Subcutaneous abdominal adipose tissue (tissue), 5 donors: ENCODE measurements around the gene MAGEA9B.
"Not testable (repeated sequence)": the region's sequence is repeated elsewhere in the genome, so short reads cannot be mapped to it uniquely, and the experiment has no call there.

ENCODE experiments used
- H3K27ac ChIP-seq: one replicate; pipeline ENCODE4 v1.7.0; 2013; ENCODE audit warnings: low read depth, mild to moderate bottlenecking, inconsistent platforms, low read length, moderate library complexity
- H3K27me3 ChIP-seq, 5 donors: one replicate each; pipeline ENCODE4 v1.7.0; 2013; ENCODE audit warnings: low read length in 5 of 5, inconsistent platforms in 1 of 5; ENCODE audit not compliant: control insufficient read depth in 5 of 5, insufficient read depth in 4 of 5
- H3K36me3 ChIP-seq, 5 donors: one replicate each; pipeline ENCODE4 v1.7.0; 2013; ENCODE audit warnings: low read length in 5 of 5; ENCODE audit not compliant: control insufficient read depth in 5 of 5, insufficient read depth in 5 of 5
- H3K4me1 ChIP-seq, 5 donors: one replicate each; pipeline ENCODE4 v1.7.0; 2013; ENCODE audit warnings: low read length in 5 of 5, mild to moderate bottlenecking in 3 of 5, moderate library complexity in 1 of 5; ENCODE audit not compliant: control insufficient read depth in 5 of 5, insufficient read depth in 5 of 5
- H3K4me3 ChIP-seq, 5 donors: one replicate each; pipeline ENCODE4 v1.7.0; 2013; ENCODE audit warnings: low read length in 5 of 5, low read depth in 1 of 5
- H3K9ac ChIP-seq, 5 donors: one replicate each; pipeline ENCODE4 v1.7.0; 2013; ENCODE audit warnings: low read length in 5 of 5, mild to moderate bottlenecking in 4 of 5, moderate library complexity in 3 of 5
- H3K9me3 ChIP-seq, 5 donors: one replicate each; pipeline ENCODE4 v1.7.0; 2013; ENCODE audit warnings: low read length in 5 of 5; ENCODE audit not compliant: control insufficient read depth in 5 of 5
- donor health status: healthy.
- donor health status: healthy.
- donor health status: healthy.
- donor health status: healthy.
- donor health status: healthy.

The MAGEA9B gene

GRCh38 chrX:149551245-149551938 is 35.9 kb downstream of the MAGEA9B start:
- not testable (repeated sequence) for H3K36me3 ChIP-seq, H3K4me1 ChIP-seq, H3K9me3 ChIP-seq, H3K4me3 ChIP-seq, H3K9ac ChIP-seq, H3K27ac ChIP-seq, H3K27me3 ChIP-seq

GRCh38 chrX:149550454-149550853 is 36.8 kb downstream of the MAGEA9B start:
- not testable (repeated sequence) for H3K4me3 ChIP-seq, H3K27me3 ChIP-seq, H3K4me1 ChIP-seq, H3K9ac ChIP-seq, H3K27ac ChIP-seq, H3K9me3 ChIP-seq, H3K36me3 ChIP-seq

- H3K9ac ChIP-seq, H3K27me3 ChIP-seq, H3K27ac ChIP-seq, H3K4me1 ChIP-seq, H3K4me3 ChIP-seq, H3K9me3 ChIP-seq, H3K36me3 ChIP-seq: not testable (repeated sequence)
These were observed 37.6 kb downstream of the MAGEA9B start, which contains the start of gene HSFX3 for GRCh38 chrX:149549701-149550100. HSFX3 (minus strand) TSS chrX:149549924; CDS start chrX:149549852, 72 bp downstream.

GRCh38 chrX:149547782-149548181 is 39.5 kb downstream of the MAGEA9B start:
- not testable (repeated sequence) for H3K9me3 ChIP-seq, H3K9ac ChIP-seq, H3K4me1 ChIP-seq, H3K27ac ChIP-seq, H3K36me3 ChIP-seq, H3K27me3 ChIP-seq, H3K4me3 ChIP-seq

GRCh38 chrX:149546962-149547361 is 40.3 kb downstream of the MAGEA9B start:
- H3K9me3 ChIP-seq, H3K9ac ChIP-seq, H3K27me3 ChIP-seq, H3K4me3 ChIP-seq, H3K36me3 ChIP-seq, H3K4me1 ChIP-seq, H3K27ac ChIP-seq: not testable (repeated sequence)

- not testable (repeated sequence) for H3K4me3 ChIP-seq, H3K36me3 ChIP-seq, H3K27me3 ChIP-seq, H3K27ac ChIP-seq, H3K9me3 ChIP-seq, H3K9ac ChIP-seq
- H3K4me1 ChIP-seq = peaks cover 3 to 11% (median 6%) of the 10 kb centered on the region in 5 donors
These were observed 41.4 kb downstream of the MAGEA9B start for GRCh38 chrX:149545545-149546543.

GRCh38 chrX:149541521-149542047 is 45.7 kb downstream of the MAGEA9B start:
- Histone ChIP-seq H3K27ac (peak overlapping the region; percentile 77), H3K36me3 (peaks cover 0 to 9% (median 4%) of the 10 kb centered on the region in 5 donors), H3K9ac (peak overlapping the region in 4 of 5 donors; percentile 52 to 77 (median 60)), H3K4me1 (peaks cover 6 to 17% (median 9%) of the 10 kb centered on the region in 5 donors), H3K27me3 (no peaks in the 10 kb centered on the region), H3K9me3 (peaks cover 0 to 4% (median 0%) of the 10 kb centered on the region in 5 donors), H3K4me3 (peak overlapping the region; percentile 48 to 79 (median 69))

- Histone ChIP-seq H3K9me3 (peaks cover 0 to 4% (median 0%) of the 10 kb centered on the region in 5 donors), H3K27ac (peak within 1 kb of the TSS; percentile 77), H3K9ac (peak within 1 kb of the TSS; percentile 52 to 77 (median 56)), H3K27me3 (no peaks in the 10 kb centered on the region), H3K36me3 (peaks cover 0 to 9% (median 4%) of the 10 kb centered on the region in 5 donors), H3K4me3 (peak within 1 kb of the TSS; percentile 67 to 98 (median 70)), H3K4me1 (peaks cover 6 to 17% (median 9%) of the 10 kb centered on the region in 5 donors)
These were observed 46.4 kb downstream of the MAGEA9B start, which contains the start of gene EOLA1 for GRCh38 chrX:149540621-149541520. EOLA1 (plus strand) TSS chrX:149541012; CDS start chrX:149545631, 4,619 bp downstream.

GRCh38 chrX:149540131-149540620 is 47.1 kb downstream of the MAGEA9B start:
- peak overlapping the region; percentile 77 for H3K27ac ChIP-seq
- no peaks in the 10 kb centered on the region for H3K27me3 ChIP-seq
- peak overlapping the region in 3 of 5 donors; percentile 55 to 64 (median 56) for H3K9ac ChIP-seq
- peak overlapping the region; percentile 67 to 98 (median 70) for H3K4me3 ChIP-seq
- peaks cover 6 to 17% (median 9%) of the 10 kb centered on the region in 5 donors for H3K4me1 ChIP-seq
- H3K36me3 ChIP-seq = peaks cover 0 to 5% (median 2%) of the 10 kb centered on the region in 5 donors
- peaks cover 0 to 4% (median 0%) of the 10 kb centered on the region in 5 donors for H3K9me3 ChIP-seq
